Stomach (tissue), 4 donors: ENCODE measurements around the gene BNC2.

Experiments used
- POLR2A ChIP-seq, 4 donors: fragments of 450-650 bp; IDR thresholded peaks; one replicate each; pipeline ENCODE4 v1.6.1; 2016; ENCODE audit warnings: antibody characterized with exemption in 4 of 4, control low read depth in 2 of 4, mild to moderate bottlenecking in 1 of 4, moderate library complexity in 1 of 4
- POLR2AphosphoS5 ChIP-seq, 3 donors: sonication (generic); formaldehyde crosslinking; IDR thresholded peaks; one replicate each; pipeline ENCODE4 v1.6.1; 2016; ENCODE audit warnings: antibody characterized with exemption in 3 of 3
- TF ChIP-seq, protein P1 (sequence below), 7 experiments: fragments of 450-650 bp in 4 of 7; fragments of 200-600 bp in 3 of 7; sonication (generic) in 3 of 7; IDR thresholded peaks; one replicate each; pipeline ENCODE4 v1.5.1; 2016 to 2019; ENCODE audit warnings: antibody characterized with exemption in 7 of 7, control low read depth in 2 of 7, mild to moderate bottlenecking in 1 of 7

DNA sequence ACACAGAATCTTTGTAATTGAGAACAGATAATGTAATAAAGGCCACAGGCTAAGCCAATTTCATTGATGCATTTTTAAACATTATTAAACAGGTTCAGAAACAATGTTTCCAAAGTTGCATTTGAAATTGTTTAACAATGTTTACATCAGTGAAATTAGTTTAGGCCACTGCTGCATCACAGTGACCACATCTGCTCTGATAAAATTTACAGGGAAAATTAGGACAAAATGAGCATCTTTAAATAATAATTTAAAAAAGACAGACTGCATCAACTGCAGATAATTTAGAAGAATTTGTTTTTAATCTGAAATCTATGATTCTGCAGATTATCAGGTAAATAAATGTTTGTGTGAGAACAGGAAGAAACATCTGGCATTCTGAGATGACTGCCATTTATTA, 420.4 kb downstream of the BNC2 start:
- TF ChIP-seq, protein P1, sequence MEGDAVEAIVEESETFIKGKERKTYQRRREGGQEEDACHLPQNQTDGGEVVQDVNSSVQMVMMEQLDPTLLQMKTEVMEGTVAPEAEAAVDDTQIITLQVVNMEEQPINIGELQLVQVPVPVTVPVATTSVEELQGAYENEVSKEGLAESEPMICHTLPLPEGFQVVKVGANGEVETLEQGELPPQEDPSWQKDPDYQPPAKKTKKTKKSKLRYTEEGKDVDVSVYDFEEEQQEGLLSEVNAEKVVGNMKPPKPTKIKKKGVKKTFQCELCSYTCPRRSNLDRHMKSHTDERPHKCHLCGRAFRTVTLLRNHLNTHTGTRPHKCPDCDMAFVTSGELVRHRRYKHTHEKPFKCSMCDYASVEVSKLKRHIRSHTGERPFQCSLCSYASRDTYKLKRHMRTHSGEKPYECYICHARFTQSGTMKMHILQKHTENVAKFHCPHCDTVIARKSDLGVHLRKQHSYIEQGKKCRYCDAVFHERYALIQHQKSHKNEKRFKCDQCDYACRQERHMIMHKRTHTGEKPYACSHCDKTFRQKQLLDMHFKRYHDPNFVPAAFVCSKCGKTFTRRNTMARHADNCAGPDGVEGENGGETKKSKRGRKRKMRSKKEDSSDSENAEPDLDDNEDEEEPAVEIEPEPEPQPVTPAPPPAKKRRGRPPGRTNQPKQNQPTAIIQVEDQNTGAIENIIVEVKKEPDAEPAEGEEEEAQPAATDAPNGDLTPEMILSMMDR (IDR thresholded peaks at IDR 0.05) = no peak
- TF ChIP-seq POLR2A (IDR thresholded peaks at IDR 0.05) (no peak), POLR2AphosphoS5 (IDR thresholded peaks at IDR 0.05) (no peak)
